RWPE2 (cell line): ENCODE measurements around the gene DFFB.

Source experiments
- ATAC-seq: fragments of 200-7000 bp; cut with Tn5 transposase; 3 replicates; pipeline ENCODE4 v1.9.1; 2021; ENCODE audit warnings: low read depth
- DNase-seq: peaks from one replicate; pipeline ENCODE4 v3.0.0-alpha.2; 2020; ENCODE audit warnings: low spot score
- H3K27ac ChIP-seq: fragments of 450-650 bp; 2 replicates; pipeline ENCODE4 v1.5.1; 2017; ENCODE audit warnings: mild to moderate bottlenecking; ENCODE audit not compliant: poor library complexity, severe bottlenecking
- H3K27me3 ChIP-seq: fragments of 250-450 bp; sonication (Bioruptor Pico); 2 replicates; pipeline ENCODE4 v1.5.1; 2021; ENCODE audit warnings: mild to moderate bottlenecking, moderate library complexity; ENCODE audit not compliant: insufficient read depth, poor library complexity, severe bottlenecking
- H3K36me3 ChIP-seq: fragments of 250-450 bp; sonication (Bioruptor Pico); 2 replicates; pipeline ENCODE4 v1.5.1; 2020; ENCODE audit warnings: low read depth, mild to moderate bottlenecking, moderate library complexity
- H3K4me1 ChIP-seq: fragments of 250-450 bp; sonication (Bioruptor Pico); 2 replicates; pipeline ENCODE4 v1.5.1; 2021; ENCODE audit warnings: mild to moderate bottlenecking, moderate library complexity; ENCODE audit not compliant: insufficient read depth, poor library complexity, severe bottlenecking
- H3K4me3 ChIP-seq: fragments of 250-450 bp; sonication (Bioruptor Pico); 2 replicates; pipeline ENCODE4 v1.5.1; 2021; ENCODE audit warnings: mild to moderate bottlenecking, moderate library complexity; ENCODE audit not compliant: severe bottlenecking
- H3K9me3 ChIP-seq: fragments of 250-450 bp; sonication (Bioruptor Pico); 2 replicates; pipeline ENCODE4 v1.5.1; 2021; ENCODE audit warnings: mild to moderate bottlenecking, moderate library complexity; ENCODE audit not compliant: severe bottlenecking
- CTCF ChIP-seq: fragments of 450-650 bp; IDR thresholded peaks from one replicate; pipeline ENCODE4 v1.5.1; 2017; ENCODE audit warnings: mild to moderate bottlenecking, moderate library complexity; ENCODE audit not compliant: poor library complexity, severe bottlenecking

Gene DFFB

DNA sequence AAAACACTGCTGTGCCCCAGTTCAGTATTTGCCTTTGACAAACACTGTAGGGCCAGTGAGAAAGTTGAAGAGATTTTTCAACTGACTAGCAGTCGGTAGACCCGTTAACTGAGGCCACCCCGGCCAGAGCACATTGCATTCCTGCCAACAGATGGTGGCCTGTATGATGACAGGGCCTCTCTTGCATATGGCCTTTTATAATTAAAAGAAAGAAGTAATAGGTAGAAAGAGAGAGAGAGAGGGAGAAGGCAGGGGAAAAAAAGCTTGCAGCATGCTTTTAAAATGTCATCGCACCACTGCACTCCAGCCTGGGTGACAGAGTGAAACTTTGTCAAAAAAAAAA is 47.5 kb downstream of the DFFB start:
- H3K4me1 ChIP-seq, result no peaks in the 10 kb centered on the region
- TF ChIP-seq CTCF, result no peak
- no peaks in the 10 kb centered on the region for H3K9me3 ChIP-seq
- H3K27ac ChIP-seq, result no peak overlapping the region
- peak; percentile 13 for DNase-seq
- no peak overlapping the region for H3K4me3 ChIP-seq
- H3K27me3 ChIP-seq, result no peaks in the 10 kb centered on the region
- no peak for ATAC-seq
- H3K36me3 ChIP-seq, result no peaks in the 10 kb centered on the region

GRCh38 chr1:3905266-3905952 is 48.1 kb downstream of the DFFB start:
- no peaks in the 10 kb centered on the region for H3K4me1 ChIP-seq
- H3K27ac ChIP-seq, result no peak overlapping the region
- H3K4me3 ChIP-seq, result no peak overlapping the region
- H3K27me3 ChIP-seq, result no peaks in the 10 kb centered on the region
- H3K36me3 ChIP-seq, result no peaks in the 10 kb centered on the region
- TF ChIP-seq CTCF, result no peak
- ATAC-seq (no peak), DNase-seq (peak; percentile 40)
- no peaks in the 10 kb centered on the region for H3K9me3 ChIP-seq

- no peak for TF ChIP-seq CTCF
These were observed 48.8 kb downstream of the DFFB start for GRCh38 chr1:3905953-3906671.

DNA sequence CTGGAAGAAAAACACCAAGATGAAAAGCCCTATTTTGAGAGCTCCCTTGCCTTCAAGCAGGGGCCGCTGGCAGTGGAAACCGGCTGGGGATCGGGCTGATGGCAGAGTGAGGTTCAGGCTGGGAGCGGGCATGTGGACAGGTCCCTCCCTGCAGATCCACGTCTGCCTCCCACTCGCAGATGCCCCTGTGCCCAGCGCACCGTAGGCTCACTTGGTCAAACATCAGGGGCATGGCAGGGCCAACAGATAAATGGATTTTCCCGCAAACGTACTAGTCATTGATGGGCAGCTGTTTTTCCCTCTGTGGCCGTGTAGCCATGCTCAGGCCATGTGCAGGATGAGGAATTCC is 49.4 kb downstream of the DFFB start:
- Histone ChIP-seq H3K36me3 (no peaks in the 10 kb centered on the region), H3K27me3 (no peaks in the 10 kb centered on the region), H3K9me3 (no peaks in the 10 kb centered on the region), H3K4me3 (no peak overlapping the region), H3K4me1 (no peaks in the 10 kb centered on the region), H3K27ac (no peak overlapping the region)
- DNase-seq (peak; percentile 51), ATAC-seq (no peak)
- no peak for TF ChIP-seq CTCF

More at GRCh38 chr1:3905953-3906671, 48.8 kb downstream of the DFFB start:
- H3K27me3 ChIP-seq, result no peaks in the 10 kb centered on the region
- H3K9me3 ChIP-seq, result no peaks in the 10 kb centered on the region
- no peaks in the 10 kb centered on the region for H3K36me3 ChIP-seq
- ATAC-seq (no peak), DNase-seq (peak; percentile 38)
- no peak overlapping the region for H3K4me3 ChIP-seq
- H3K27ac ChIP-seq, result no peak overlapping the region
- no peaks in the 10 kb centered on the region for H3K4me1 ChIP-seq

DNA sequence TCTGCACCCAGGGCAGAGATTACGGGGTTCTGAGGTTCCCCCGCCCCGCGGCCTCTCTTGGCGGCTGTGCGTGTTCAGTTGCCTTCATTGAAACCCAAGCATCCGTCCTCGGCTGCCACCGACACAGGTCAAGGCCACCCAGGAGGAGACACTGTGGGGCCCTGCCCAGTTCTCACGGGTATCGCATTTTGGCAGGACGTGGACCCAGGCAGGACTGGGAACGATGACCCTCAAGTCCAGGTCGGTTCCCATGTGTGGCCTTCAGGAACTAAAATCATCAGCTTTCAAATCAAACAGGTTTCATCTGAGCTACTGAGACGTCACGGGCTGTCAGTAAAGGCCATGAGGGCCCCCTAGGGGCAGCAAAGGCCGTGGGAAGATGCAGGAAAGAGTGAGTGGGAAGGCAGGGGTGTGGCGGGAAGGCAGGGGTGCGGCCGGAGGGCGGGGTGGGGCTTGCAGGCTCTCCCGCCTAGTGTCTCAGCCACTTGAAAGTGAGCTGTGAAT is 49.8 kb downstream of the DFFB start:
- DNase-seq (peak; percentile 39), ATAC-seq (no peak)
- Histone ChIP-seq H3K4me3 (no peak overlapping the region), H3K9me3 (no peaks in the 10 kb centered on the region), H3K36me3 (no peaks in the 10 kb centered on the region), H3K4me1 (no peaks in the 10 kb centered on the region), H3K27me3 (no peaks in the 10 kb centered on the region), H3K27ac (no peak overlapping the region)
- no peak for TF ChIP-seq CTCF
